ENCODE measurements around the gene KLHL24. TPM values are rescaled to one million over a fixed set of nuclear protein-coding genes. Genes with fewer than 3 reads are reported as not detected.
"Not testable (repeated sequence)": the region's sequence is repeated elsewhere in the genome, so short reads cannot be mapped to it uniquely, and the experiment has no call there.

Gene KLHL24
- polyA plus RNA-seq, 1 experiment, result 33.6 TPM

- peak; percentile 16; the same call in 1 of the 2 replicates for TF ChIP-seq CTCF (IDR thresholded peaks at IDR 0.05; ENCODE audit: low read depth, low read length)
- Histone ChIP-seq H3K4me3 (ENCODE audit: low read depth, low read length) (no peak overlapping the region), H3K27ac (ENCODE audit: low read depth, low read length) (no peak overlapping the region), H3K9me3 (ENCODE audit: control insufficient read depth, insufficient read depth, low read length) (no peaks in the 10 kb centered on the region), H3K27me3 (ENCODE audit: control insufficient read depth, insufficient read depth, low read length) (peaks cover 11% of the 10 kb centered on the region)
- POLR2A ChIA-PET, result interaction anchor here (0.6 kb wide), 1 partner anchor 125 kb away, joined by 3 read pairs; no protein-coding TSS in a partner anchor
- CTCF ChIA-PET, result no interaction called here
- DNase-seq (ENCODE audit: low read depth, low spot score), result no peak
These were observed 43.4 kb upstream of the KLHL24 start for GRCh38 chr3:183591881-183592521.

GRCh38 chr3:183592821-183593220 is 42.6 kb upstream of the KLHL24 start:
- Histone ChIP-seq H3K27me3 (ENCODE audit: control insufficient read depth, insufficient read depth, low read length) (peaks cover 11% of the 10 kb centered on the region), H3K9me3 (ENCODE audit: control insufficient read depth, insufficient read depth, low read length) (no peaks in the 10 kb centered on the region), H3K27ac (ENCODE audit: low read depth, low read length) (no peak overlapping the region), H3K4me3 (ENCODE audit: low read depth, low read length) (no peak overlapping the region)
- no peak for TF ChIP-seq CTCF (IDR thresholded peaks at IDR 0.05; ENCODE audit: low read depth, low read length)
- ChIA-PET POLR2A (no interaction called here), CTCF (no interaction called here)
- no peak for DNase-seq (ENCODE audit: low read depth, low spot score)

- Histone ChIP-seq H3K4me3 (ENCODE audit: low read depth, low read length) (no peak overlapping the region), H3K27ac (ENCODE audit: low read depth, low read length) (no peak overlapping the region), H3K9me3 (ENCODE audit: control insufficient read depth, insufficient read depth, low read length) (no peaks in the 10 kb centered on the region), H3K27me3 (ENCODE audit: control insufficient read depth, insufficient read depth, low read length) (peaks cover 5% of the 10 kb centered on the region)
- ChIA-PET POLR2A (interaction anchor here (0.7 kb wide), 1 partner anchor 10 kb away, joined by 4 read pairs; no protein-coding TSS in a partner anchor), CTCF (no interaction called here)
- no peak for TF ChIP-seq CTCF (IDR thresholded peaks at IDR 0.05; ENCODE audit: low read depth, low read length)
- no peak for DNase-seq (ENCODE audit: low read depth, low spot score)
These were observed 40.8 kb upstream of the KLHL24 start for GRCh38 chr3:183594636-183595035.

- CTCF ChIA-PET, result no interaction called here
- POLR2A ChIA-PET, result no interaction called here
- Histone ChIP-seq H3K9me3 (ENCODE audit: control insufficient read depth, insufficient read depth, low read length) (no peaks in the 10 kb centered on the region), H3K27ac (ENCODE audit: low read depth, low read length) (no peak overlapping the region), H3K4me3 (ENCODE audit: low read depth, low read length) (no peak overlapping the region), H3K27me3 (ENCODE audit: control insufficient read depth, insufficient read depth, low read length) (no peaks in the 10 kb centered on the region)
- DNase-seq (ENCODE audit: low read depth, low spot score), result no peak
- TF ChIP-seq CTCF (IDR thresholded peaks at IDR 0.05; ENCODE audit: low read depth, low read length), result no peak
These were observed 37.5 kb upstream of the KLHL24 start for GRCh38 chr3:183597959-183598358.

- H3K27ac ChIP-seq (ENCODE audit: low read depth, low read length); POLR2A ChIA-PET: not testable (repeated sequence)
- CTCF ChIA-PET, result interaction anchor here (0.6 kb wide), 1 partner anchor 141 kb away, joined by 3 read pairs; no protein-coding TSS in a partner anchor
These were observed 24.1 kb upstream of the KLHL24 start for GRCh38 chr3:183611326-183611725.

More at GRCh38 chr3:183611326-183611725, 24.1 kb upstream of the KLHL24 start:
- H3K27me3 ChIP-seq (ENCODE audit: control insufficient read depth, insufficient read depth, low read length), result peaks cover 12% of the 10 kb centered on the region
- not testable (repeated sequence) for H3K4me3 ChIP-seq (ENCODE audit: low read depth, low read length); DNase-seq (ENCODE audit: low read depth, low spot score); H3K9me3 ChIP-seq (ENCODE audit: control insufficient read depth, insufficient read depth, low read length)

Measured in AG04450 (cell line).